NCI-H446 (cell line): ENCODE measurements around the gene RAD51D.
"Not testable (repeated sequence)": the region's sequence is repeated elsewhere in the genome, so short reads cannot be mapped to it uniquely, and the experiment has no call there.

Experiments
- DNase-seq, 2 experiments: peaks; one replicate each; lab custom pipeline; 2025; lab: John Stamatoyannopoulos, UW

Gene RAD51D

DNA sequence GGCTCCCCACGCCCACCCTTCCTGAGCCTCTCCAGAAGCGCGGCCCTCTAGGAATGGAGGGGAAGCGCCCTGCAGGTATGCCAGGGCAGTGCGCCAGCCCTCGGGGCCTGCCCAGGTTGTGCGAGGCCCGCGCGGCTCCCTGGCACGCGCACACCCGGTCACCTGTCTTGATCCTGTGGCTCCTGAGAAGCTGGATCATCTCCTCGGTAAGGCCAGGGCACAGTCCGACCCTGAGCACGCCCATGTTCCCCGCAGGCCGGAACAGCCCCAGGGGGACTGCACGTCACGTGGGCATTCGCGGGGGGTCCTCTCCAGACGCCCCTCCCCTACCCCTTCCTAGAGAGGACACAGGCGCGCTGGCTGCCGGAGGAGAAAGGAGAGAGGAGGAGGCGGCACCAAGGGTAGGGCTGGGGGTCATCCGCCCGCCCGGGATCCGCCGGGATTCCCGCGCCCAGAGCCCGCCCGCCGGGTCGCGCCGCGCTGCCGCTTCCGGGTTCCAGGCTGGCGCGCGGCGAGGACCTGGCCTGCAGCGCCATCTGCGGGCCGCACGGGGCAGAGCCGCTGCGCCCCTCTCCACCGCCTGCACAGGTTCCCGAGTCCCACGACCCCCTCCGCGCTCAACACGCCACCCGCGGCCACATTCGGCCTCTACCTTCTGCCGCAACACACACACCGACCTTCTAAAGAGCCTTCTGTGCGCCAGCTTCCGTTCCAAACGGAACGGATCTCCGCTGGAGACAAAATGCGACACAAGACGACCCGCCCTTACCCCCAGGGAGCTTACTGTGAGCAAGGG is at the start of gene RAD51D:
Gene RAD51D, minus strand, starts transcription at position 491 of the 796 bp plus-strand sequence. Its CDS starts 247 bp downstream, at position 244.
- peak; percentile 42 to 83 for DNase-seq

DNA sequence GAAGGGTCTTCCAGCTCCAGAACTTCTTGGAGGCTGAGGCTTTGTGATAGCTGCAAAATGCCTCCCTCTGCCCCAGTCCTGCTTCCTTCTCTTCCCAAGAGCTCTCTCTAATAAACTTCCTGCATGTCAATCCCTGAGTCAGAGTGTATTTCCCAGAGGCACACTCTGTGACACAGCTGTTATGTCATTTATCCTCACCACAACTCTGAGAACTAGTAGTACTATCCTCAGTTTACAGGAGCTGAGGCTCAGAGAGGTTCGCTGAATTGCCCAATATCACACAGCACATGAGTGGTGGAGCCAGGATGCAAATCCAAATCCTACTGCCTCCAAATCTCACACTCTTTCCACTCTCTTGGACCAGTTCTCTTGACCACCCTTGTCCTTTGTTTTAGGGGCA is 48.0 kb upstream of the RAD51D start:
- no peak for DNase-seq

DNA sequence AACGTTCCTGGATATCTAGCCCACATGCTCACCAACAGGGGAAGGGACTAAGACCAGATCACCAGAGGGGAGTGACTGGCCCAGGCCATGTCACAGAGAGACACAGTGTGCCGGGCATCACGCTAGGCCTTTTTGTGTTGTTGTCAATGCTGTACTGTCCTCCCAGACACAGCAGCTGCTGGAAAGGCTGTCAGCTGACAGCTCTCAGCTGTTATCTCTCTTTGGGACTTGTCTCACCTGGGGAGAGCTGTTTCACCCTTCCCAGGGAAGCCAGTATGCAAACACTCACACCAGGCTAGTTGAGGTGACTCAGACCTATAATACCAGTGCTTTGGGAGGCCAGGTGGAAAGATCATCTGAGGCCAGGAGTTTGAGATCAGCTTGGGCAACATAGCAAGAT is 47.4 kb upstream of the RAD51D start:
- no peak for DNase-seq

DNA sequence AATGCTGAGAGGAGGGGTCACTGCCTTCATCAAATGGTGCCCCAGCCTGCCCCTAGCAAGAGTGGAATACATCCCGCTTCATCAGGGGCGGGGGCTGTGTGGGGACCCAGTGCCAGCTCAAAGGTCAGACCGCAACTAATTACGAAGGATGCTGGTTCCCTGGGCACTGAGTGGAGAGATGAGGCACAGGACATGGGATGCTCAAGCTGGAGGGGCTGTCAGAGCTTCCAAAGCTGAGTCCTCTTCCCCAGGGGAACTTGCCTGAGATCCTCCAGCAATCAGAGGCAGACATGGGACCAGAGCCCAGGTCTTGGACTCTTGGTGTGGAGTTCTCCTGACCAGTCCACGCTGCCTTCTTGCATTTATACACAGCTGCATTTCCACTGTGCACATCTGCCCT is 46.9 kb upstream of the RAD51D start:
- DNase-seq = no peak

DNA sequence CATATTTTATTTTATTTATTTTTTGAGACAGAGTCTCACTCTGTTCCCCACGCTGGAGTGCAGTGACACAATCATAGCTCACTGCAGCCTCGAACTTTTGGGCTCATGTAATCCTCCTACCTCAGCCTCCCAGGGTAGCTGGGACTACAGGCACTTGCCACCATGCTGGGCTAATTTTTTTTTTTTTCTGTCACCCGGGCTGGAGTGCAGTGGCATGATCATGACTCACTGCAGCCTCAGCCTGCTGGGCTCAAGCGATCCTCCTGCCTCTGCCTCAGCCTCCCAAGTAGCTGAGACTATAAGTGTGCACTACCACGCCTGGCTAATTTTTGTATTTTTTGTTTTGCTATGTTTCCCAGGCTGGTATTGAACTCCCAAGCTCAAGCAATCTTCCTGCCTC is 45.1 kb upstream of the RAD51D start:
- DNase-seq = no peak

DNA sequence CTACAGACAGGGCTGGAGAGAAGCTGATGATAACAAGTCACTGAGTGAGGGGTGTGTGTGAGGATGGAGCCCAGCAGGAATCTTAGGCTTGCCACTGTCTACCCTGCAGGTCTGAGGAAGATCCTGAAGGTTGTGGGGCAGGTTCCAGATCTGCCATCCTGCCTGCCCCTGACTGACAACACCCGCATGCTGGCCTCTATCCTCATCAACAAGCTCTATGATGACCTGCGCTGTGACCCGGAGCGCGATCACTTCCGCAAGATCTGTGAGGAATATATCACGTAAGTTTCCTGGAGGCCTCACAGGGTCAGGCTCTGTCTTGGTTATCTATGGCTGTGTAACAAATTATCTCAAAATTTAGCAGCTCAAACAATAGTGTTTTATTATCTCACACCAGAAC is 44.2 kb upstream of the RAD51D start:
- no peak for DNase-seq

DNA sequence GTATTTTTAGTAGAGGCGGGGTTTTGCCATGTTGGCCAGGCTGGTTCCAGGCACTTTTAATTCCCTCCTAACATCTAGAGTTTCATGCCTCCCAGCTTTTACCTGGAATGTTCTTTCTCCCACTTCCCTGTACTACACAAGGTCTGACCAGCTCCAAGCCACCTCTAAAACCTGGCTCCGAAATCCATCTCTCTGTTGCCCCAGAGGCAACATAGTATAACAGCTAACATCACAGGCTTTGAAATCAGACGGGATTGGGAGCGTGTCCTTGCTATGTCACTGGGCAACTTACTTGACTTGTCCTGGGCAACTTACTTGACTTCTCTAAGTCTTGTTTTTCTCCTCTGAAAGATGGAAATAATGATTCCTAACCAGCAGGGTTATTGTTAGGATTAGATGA is 43.1 kb upstream of the RAD51D start:
- no peak for DNase-seq

DNA sequence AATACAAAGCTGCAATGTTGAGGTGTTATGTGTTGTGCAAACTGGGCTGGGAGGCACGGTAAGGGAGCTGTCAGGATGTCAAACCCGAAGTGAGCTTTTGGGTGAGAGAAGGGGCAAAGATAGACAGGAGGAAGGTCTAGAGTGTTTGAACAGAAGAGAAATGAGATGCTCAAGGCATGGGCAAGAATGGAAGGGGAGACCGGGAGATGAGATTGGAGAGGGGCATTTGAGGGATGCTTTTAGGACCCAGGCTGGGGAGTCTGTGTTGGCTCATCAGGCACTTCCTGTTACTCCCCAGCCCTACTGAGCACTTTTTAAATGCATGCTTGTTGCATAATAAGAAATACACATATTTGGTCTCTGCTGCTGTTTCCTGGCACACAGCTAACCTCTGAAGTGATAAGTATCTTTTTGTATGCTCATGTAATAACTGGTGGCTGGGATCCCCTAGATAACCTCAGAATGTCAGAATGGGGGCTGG is 41.7 kb upstream of the RAD51D start:
- DNase-seq = no peak

DNA sequence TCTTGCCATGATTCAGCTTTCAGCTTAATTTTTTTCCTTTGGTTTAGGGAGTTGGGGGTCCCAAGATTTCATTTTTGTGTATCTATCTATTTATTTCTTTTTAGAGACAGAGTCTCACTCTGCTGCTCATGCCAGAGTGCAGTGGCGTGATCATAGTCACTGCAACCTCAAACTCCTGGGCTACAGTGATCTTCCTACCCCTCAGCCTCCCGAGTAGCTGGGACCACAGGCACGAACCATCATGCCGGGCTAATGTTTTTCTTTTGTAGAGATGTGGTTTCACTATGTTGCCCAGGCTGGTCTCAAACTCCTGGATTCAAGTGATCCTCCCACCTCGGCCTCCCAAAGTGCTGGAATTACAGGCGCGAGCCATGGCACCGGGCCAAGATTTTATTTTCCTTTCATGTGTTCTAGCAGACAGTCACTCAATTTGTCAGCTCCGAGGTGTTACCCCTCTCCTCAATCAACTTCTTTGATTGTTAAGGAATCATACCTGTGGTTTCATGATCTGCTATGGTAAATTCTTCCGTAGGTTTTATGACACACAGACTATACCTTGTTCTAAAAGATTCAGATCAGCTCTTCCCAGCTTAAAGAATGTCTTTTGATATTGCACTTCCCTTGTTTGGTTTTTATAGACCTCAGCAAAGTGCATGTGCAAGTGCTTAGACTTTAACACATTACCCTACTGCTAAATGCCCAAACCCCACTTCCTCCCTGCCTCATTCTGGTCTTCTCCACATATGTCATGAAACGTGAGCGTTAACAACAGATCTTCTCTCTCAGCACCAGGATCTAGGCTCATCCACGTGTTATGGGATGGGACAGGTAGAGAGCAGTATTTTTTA is 40.9 kb upstream of the RAD51D start:
- DNase-seq = no peak

DNA sequence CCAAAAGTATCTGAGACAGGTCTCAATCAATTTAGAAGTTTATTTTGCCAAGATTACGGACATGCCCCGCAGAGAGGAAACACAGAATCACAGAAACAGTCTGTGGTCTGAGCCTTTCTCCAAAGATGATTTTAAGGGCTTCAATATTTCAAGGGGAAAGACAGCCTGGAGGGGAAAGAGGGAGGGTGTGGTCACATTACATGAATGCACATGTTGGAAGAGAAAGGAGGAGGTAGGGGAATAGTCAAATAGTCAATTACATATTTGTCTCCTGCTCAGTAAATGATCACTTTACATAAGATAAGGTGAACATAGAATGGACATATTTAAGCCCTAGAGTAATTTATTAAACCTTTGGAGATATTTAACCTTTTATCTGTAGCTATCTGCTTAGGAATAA is 40.3 kb upstream of the RAD51D start:
- DNase-seq = no peak

DNA sequence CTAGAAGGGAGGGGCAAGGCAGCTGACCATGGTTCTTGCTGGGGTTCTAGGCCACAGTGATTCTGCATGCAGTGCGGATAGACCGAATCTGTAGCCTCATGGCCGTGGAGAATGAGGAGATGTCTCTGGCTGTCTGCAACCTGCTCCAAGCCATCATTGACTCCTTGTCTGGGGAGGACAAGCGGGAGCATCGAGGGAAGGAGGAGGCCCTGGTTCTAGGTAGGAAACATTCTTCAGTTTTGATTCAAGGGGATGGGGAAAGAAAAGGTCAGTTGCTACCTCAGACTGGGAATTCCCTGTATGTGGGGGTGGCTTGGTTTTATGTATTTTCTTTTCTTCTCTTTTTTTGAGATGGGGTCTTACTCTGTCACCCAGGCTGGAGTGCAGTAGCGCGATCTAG is 35.6 kb upstream of the RAD51D start:
- DNase-seq = no peak

DNA sequence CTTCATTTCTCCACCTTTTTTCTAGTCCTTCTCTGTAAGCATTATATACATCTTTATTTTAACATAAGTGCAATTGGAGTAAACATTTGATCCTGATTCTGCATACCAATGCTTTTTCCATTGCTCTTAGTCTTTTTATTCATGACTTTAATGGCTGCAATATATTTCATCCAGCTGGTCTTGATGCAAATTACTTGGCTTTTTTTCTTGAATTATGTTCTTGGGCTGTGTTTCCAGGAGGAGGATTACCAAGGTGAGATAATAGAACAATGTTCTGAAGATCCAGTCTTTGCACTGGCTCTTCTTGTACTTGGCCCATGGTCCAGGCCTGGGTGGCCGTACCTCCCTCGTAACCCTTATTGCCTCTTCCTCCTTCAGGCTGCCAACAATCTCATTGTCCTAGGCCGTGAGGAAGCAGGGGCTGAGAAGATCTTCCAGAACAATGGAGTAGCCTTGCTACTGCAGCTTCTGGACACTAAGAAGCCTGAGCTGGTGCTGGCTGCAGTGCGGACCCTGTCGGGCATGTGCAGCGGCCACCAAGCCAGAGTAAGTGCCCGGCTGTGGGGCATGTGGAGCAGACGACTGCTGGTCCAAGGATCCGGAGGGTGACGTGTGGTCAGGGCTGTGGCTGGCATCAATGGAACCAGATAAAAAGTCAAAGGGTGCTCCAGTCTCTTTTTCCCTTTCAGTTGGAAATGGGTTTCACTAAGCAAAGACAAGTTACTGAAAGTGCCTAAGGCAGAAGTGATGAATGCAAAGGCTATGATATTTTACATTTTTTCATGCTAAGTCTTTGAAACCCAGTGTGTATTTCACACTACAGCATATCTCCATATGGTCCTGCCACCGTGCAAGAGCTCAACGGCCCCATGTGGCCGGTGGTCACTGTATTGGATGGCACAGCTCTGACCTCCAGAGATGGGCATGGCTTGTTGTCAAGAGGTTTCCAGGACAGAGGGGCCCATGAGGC is 34.8 kb upstream of the RAD51D start:
- DNase-seq = no peak

DNA sequence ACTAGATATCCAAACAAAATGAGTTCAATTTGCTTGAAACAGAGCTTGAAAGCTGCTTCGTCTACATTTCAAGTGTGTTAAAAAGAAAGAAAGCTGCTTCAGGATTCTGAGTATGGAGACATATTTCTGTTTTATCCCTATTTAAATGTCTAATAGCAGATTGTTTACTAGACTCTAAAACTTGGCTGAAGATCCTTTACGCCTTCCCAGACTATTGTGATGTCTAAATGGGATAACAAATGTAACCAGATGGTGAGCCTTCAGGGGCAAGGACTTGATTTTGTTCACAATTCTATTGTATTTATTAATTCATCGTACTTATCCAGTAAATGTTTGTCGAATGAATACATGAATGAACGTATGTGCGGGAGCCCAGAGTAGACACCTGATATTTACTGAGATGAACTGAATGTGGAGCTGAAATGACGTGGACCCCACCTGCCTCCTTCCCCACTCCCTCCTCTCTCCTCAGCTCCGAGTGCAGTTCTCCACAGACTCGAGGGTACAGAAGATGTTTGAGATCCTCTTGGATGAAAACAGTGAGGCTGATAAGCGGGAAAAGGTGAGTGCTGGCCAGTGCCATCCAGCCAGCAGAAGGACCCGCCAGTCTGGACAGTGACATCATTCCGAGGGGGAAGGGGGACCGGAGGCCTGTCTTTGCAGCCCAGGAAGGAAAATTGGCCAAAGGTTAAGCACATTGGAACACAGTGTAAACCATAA is 32.9 kb upstream of the RAD51D start:
- no peak for DNase-seq

DNA sequence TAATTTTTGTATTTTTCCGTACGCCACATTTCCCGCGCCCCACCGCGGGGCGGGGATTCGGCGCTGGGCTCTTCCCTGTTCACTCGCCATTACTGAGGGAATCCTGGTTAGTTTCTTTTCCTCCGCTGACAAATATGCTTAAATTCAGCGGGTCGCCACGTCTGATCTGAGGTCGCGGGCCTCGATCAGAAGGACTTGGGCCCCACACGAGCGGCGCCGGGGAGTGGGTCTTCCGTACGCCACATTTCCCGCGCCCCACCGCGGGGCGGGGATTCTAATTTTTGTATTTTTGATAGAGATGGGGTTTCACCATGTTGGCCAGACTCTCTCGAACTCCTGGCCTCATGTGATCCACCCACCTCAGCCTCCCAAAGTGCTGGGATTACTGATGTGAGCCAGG is 31.4 kb upstream of the RAD51D start:
- DNase-seq = not testable (repeated sequence)

DNA sequence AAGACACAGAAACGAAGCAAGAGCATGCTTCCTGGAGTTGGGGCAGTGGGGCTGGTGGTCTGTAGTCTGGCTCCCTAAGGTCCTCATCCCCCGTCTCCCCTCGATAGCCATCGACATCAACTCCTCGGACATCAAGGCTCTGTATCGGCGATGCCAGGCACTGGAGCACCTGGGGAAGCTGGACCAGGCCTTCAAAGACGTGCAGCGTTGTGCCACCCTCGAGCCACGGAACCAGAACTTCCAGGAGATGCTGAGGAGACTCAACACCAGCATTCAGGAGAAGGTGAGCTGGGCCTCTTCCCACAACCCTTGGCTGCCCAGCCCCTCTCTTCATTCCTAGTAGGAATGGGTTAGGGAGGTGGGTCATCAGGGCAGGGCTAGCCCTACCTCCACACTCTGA is 30.3 kb upstream of the RAD51D start:
- DNase-seq = no peak

DNA sequence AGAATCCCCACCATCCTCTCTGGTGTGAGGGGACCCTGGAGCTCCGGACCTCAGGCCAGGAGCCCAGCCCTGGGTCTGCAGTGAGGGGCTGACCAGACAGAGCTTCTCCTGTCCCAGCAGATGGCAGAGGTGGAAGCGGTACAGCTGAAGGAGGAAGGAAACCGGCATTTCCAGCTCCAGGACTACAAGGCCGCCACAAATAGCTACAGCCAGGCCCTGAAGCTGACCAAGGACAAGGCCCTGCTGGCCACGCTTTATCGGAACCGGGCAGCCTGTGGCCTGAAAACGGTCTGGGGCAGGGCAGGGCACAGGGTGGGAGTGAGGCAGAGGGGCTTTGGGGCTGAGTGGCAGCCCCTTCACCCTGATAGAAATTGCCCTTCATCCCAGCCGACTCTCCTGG is 28.5 kb upstream of the RAD51D start:
- DNase-seq = no peak

DNA sequence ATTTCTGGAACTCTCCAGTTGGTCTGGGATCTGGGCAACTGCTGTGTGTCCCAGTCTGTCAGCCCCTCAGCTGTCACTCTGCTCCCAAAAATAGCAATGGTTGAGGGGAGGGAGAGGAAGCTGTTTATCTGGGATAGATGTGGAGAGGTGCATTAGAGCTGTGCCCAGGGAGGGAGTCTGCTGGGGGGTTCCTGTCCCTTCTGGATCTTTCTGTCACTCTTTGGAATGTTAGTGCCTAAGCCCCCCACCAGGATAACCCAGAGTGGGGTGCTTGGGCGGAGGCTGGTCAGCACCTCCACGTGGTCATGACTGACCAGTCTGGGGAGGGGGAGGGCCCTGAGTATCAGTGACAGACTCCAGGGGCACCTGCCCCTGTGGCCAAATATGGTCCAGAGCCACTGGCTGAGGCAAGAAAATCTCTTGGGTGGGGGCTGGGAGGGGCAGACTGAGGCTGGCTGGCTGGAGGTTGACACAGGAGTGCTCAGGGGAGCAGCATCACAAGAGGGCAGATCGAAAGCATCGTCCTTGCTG is 27.8 kb upstream of the RAD51D start, which contains the start of gene UNC45B:
Gene UNC45B, plus strand, starts transcription at position 443 of the 531 bp plus-strand sequence. CDS start 447 bp downstream, outside the sequence.
- DNase-seq = no peak

DNA sequence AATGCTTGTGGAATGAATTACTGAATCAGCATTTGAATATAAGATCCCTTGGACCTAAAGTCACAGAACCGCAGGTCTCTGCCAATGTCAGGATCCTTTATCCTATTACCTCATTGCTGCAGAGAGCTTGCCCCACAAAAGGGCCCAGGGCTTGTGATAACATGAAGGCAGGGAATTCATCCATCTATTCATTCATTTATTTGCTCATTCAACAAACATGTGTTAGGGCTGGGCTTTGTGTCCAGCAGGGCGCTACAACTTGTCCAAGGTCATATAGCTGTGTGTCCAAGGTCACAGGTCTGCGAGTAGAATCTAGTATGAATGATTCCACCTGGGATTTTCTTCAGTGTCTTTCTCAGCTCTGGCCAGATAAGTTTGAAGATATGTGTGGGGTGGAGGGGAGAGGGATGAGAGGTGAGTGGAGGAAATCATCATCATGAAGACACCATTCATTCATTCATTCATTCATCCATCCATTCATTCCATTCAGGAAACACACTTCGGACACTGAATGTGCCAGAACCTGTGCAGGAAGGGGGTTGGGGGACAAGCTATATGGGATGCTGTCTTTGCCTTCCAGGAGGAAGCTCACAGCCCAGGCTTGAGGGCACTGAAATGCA is 26.7 kb upstream of the RAD51D start:
- no peak for DNase-seq

DNA sequence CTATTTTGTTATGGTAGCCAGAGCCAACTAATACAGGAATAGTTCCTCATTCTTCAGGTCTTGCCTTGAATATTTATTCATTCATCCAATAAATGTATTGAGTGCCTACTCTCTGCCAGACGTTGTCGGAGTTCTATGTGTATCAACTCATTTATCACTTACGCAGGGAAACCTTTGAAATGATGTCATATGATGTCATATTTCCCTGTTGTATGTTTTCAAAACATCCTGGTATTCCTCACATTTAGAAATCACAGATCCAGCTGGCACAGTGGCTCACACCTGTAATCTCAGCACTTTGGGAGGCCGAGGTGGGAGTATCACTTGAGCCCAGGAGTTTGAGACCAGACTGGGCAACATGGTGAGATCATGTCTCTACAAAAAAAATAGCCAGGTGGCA is 25.2 kb upstream of the RAD51D start:
- DNase-seq = no peak

DNA sequence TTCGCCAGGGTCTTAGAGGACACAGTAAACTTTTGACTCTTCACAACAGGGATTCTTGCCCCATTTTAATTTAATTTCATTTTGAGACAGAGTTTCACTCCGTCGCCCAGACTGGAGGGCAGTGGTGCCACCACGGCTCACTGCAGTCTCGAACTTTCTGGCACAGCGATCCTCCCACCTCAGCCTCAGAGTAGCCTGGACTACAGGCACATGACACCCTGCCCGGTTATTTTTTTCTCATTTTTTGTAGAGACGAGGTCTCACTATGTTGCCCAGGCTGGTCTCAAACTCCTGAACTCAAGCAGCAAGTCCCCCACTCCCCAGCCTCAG is 22.8 kb upstream of the RAD51D start:
- DNase-seq = no peak
